CD14-positive monocyte (primary cell): Measurements from ENCODE around the gene TBC1D7. TPM values are rescaled to one million over a fixed set of nuclear protein-coding genes. Genes with fewer than 3 reads are reported as not detected.

Source experiments
- DNase-seq, 3 donors: peaks; one replicate each; pipeline ENCODE4 v3.0.0-alpha.2; 2011 to 2022
- H2AFZ ChIP-seq: 2 replicates; pipeline ENCODE4 v1.6.0; 2012; ENCODE audit warnings: mild to moderate bottlenecking, low read depth, low read length, inconsistent platforms; ENCODE audit not compliant: insufficient read depth, poor library complexity, severe bottlenecking
- H3K27ac ChIP-seq, 2 donors: 1 replicate in 1 of 2; 2 replicates in 1 of 2; pipeline ENCODE4 v1.5.1; 2012 to 2013; ENCODE audit warnings: low read length in 2 of 2, control low read depth in 1 of 2, inconsistent platforms in 1 of 2, low read depth in 1 of 2, mild to moderate bottlenecking in 1 of 2
- H3K27me3 ChIP-seq, 2 donors: one replicate each; pipeline versions ENCODE4 v1.6.0 to v1.6.1; 2011 to 2013; ENCODE audit warnings: low read length in 2 of 2; ENCODE audit not compliant: control insufficient read depth in 2 of 2, insufficient read depth in 2 of 2
- H3K36me3 ChIP-seq, 2 donors: replicated peaks in 1 of 2; 1 replicate in 1 of 2; 2 replicates in 1 of 2; pipeline versions ENCODE4 v1.5.1 to v1.6.1; 2012 to 2013; ENCODE audit warnings: low read length in 2 of 2, control low read depth in 1 of 2, inconsistent platforms in 1 of 2, mild to moderate bottlenecking in 1 of 2; ENCODE audit not compliant: insufficient read depth in 2 of 2, control insufficient read depth in 1 of 2
- H3K4me1 ChIP-seq, 2 donors: 1 replicate in 1 of 2; 2 replicates in 1 of 2; pipeline versions ENCODE4 v1.5.1 to v1.6.1; 2012 to 2013; ENCODE audit warnings: low read length in 2 of 2, control low read depth in 1 of 2, inconsistent platforms in 1 of 2, mild to moderate bottlenecking in 1 of 2, moderate library complexity in 1 of 2; ENCODE audit not compliant: insufficient read depth in 2 of 2, control insufficient read depth in 1 of 2
- H3K4me2 ChIP-seq: replicated peaks from 2 replicates; pipeline ENCODE3; 2012; ENCODE audit warnings: low read length, moderate library complexity, mild to moderate bottlenecking; ENCODE audit not compliant: poor library complexity, severe bottlenecking; ENCODE audit errors: extremely low read depth
- H3K4me3 ChIP-seq, 3 experiments: fragments of 200-600 bp in 1 of 3; sonication (generic) in 1 of 3; replicated peaks in 1 of 3; 1 replicate in 2 of 3; 2 replicates in 1 of 3; pipeline ENCODE4 v1.5.1; 2011 to 2013; ENCODE audit warnings: low read length in 3 of 3, mild to moderate bottlenecking in 3 of 3, control low read depth in 2 of 3, low read depth in 2 of 3, inconsistent platforms in 1 of 3, moderate library complexity in 1 of 3
- H3K79me2 ChIP-seq: 2 replicates; pipeline ENCODE4 v1.6.0; 2012; ENCODE audit warnings: mild to moderate bottlenecking, control low read depth, inconsistent platforms, low read length, moderate library complexity; ENCODE audit not compliant: insufficient read depth
- H3K9ac ChIP-seq: 2 replicates; pipeline ENCODE4 v1.6.0; 2017; ENCODE audit warnings: low read length, mild to moderate bottlenecking; ENCODE audit not compliant: insufficient read depth, poor library complexity, severe bottlenecking
- H3K9me3 ChIP-seq, 2 donors: replicated peaks in 1 of 2; 1 replicate in 1 of 2; 2 replicates in 1 of 2; pipeline versions ENCODE4 v1.5.1 to v1.6.1; 2012 to 2013; ENCODE audit warnings: low read length in 2 of 2, control low read depth in 1 of 2; ENCODE audit not compliant: control insufficient read depth in 1 of 2, insufficient read depth in 1 of 2
- H4K20me1 ChIP-seq: 2 replicates; pipeline ENCODE4 v1.6.0; 2012; ENCODE audit warnings: mild to moderate bottlenecking, low read length, control low read depth, moderate library complexity; ENCODE audit not compliant: insufficient read depth
- H3K27ac Mint-ChIP-seq, 7 donors: one replicate each; pipeline ENCODE4 v1.8.0; 2020; ENCODE audit warnings: mild to moderate bottlenecking in 7 of 7, mixed read lengths in 7 of 7, moderate library complexity in 6 of 7, inconsistent platforms in 2 of 7
- H3K27me3 Mint-ChIP-seq, 3 donors: one replicate each; pipeline ENCODE4 v1.8.0; 2021 to 2022; ENCODE audit warnings: low read depth in 3 of 3, mild to moderate bottlenecking in 3 of 3, mixed read lengths in 3 of 3, moderate library complexity in 3 of 3, inconsistent platforms in 1 of 3
- H3K36me3 Mint-ChIP-seq, 2 donors: one replicate each; pipeline ENCODE4 v1.8.0; 2020; ENCODE audit warnings: mixed read lengths in 2 of 2, inconsistent platforms in 1 of 2, mild to moderate bottlenecking in 1 of 2
- H3K4me1 Mint-ChIP-seq: one replicate; pipeline ENCODE4 v1.8.0; 2020; ENCODE audit warnings: mild to moderate bottlenecking, mixed read lengths
- H3K4me3 Mint-ChIP-seq, 2 donors: one replicate each; pipeline ENCODE4 v1.8.0; 2020; ENCODE audit warnings: mild to moderate bottlenecking in 2 of 2, mixed read lengths in 2 of 2, moderate library complexity in 1 of 2
- H3K9me3 Mint-ChIP-seq, 7 donors: one replicate each; pipeline ENCODE4 v1.8.0; 2020 to 2022; ENCODE audit warnings: mixed read lengths in 7 of 7, mild to moderate bottlenecking in 6 of 7, moderate library complexity in 6 of 7, inconsistent platforms in 2 of 7
- CTCF ChIP-seq: fragments of 200-600 bp; IDR thresholded peaks from one replicate; pipeline ENCODE4 v1.8.0; 2022; ENCODE audit warnings: antibody characterized with exemption, mild to moderate bottlenecking
- WGBS: methylation state at CpG from one replicate; pipeline ENCODE4 v1.1.5; 2013; ENCODE audit warnings: missing lambda C conversion rate; ENCODE audit not compliant: insufficient coverage; 5-methylcytosine and 5-hydroxymethylcytosine counted together
- intact Hi-C, 2 donors: fragments of 100-400 bp; cut with micrococcal nuclease; formaldehyde crosslinking; loops; one replicate each; pipeline versions ENCODE4 v1.15.0 to v1.15.1; 2023
- polyA plus RNA-seq, 3 donors: library from polyadenylated mRNA; depleted of rRNA in 1 of 3; unstranded in 2 of 3; stranded (reverse) in 1 of 3; fragments of 300-500 nt in 2 of 3; fragments of >200 nt in 1 of 3; fragmentation: Illumina TruSeq in 2 of 3; gene quantifications; 1 replicate in 2 of 3; 2 replicates in 1 of 3; pipeline ENCODE4 v1.2.3, GENCODE V29; 2012 to 2021

Gene TBC1D7
- polyA plus RNA-seq, 3 donors, result 12.2 to 34.3 (median 34.3) TPM

- peak overlapping the region; percentile 92 to 99 (median 99) for H3K27ac Mint-ChIP-seq
- peak; percentile 71 to 91 (median 77) for DNase-seq
- Histone ChIP-seq H4K20me1 (no peaks in the 10 kb centered on the region), H3K27ac (peak overlapping the region; percentile 80 to 92), H3K9me3 (no peaks in the 10 kb centered on the region), H3K27me3 (no peaks in the 10 kb centered on the region), H3K9ac (peak overlapping the region; percentile 76), H3K4me2 (peak overlapping the region; percentile 86), H3K4me3 (peak overlapping the region; percentile 46 to 100 (median 74)), H3K4me1 (peaks cover 59 to 63% of the 10 kb centered on the region in 2 donors), H2AFZ (no peak overlapping the region), H3K79me2 (peaks cover 65% of the 10 kb centered on the region), H3K36me3 (peaks cover 4 to 13% of the 10 kb centered on the region in 2 donors)
- H3K4me1 Mint-ChIP-seq, result peaks cover 67% of the 10 kb centered on the region
- peaks cover 0 to 2% (median 0%) of the 10 kb centered on the region in 3 donors for H3K27me3 Mint-ChIP-seq
- WGBS, result 3% methylated on average over 6 of the region's 21 CpGs
- H3K9me3 Mint-ChIP-seq, result peaks cover 0 to 2% (median 0%) of the 10 kb centered on the region in 7 donors
- H3K4me3 Mint-ChIP-seq, result peak overlapping the region; percentile 93 to 94
- peaks cover 19 to 24% of the 10 kb centered on the region in 2 donors for H3K36me3 Mint-ChIP-seq
- intact Hi-C loops, result loop anchor here (2.0 to 5.0 kb wide), 2 partner anchors 29 to 53 kb away; partner anchors contain the start of gene TBC1D7 (in 1 of the 2)
- TF ChIP-seq CTCF, result no peak
These were observed 54.2 kb downstream of the TBC1D7 start for GRCh38 chr6:13273931-13274706.

GRCh38 chr6:13273202-13273930, 55.0 kb downstream of the TBC1D7 start:
- peaks cover 16 to 17% of the 10 kb centered on the region in 2 donors for H3K36me3 Mint-ChIP-seq
- peaks cover 0 to 2% (median 0%) of the 10 kb centered on the region in 7 donors for H3K9me3 Mint-ChIP-seq
- peak overlapping the region; percentile 76 for H3K9ac ChIP-seq
- no peaks in the 10 kb centered on the region for H3K9me3 ChIP-seq
- peaks cover 2 to 10% of the 10 kb centered on the region in 2 donors for H3K36me3 ChIP-seq
- intact Hi-C loops, result loop anchor here (2.0 to 5.0 kb wide), 2 partner anchors 29 to 54 kb away; partner anchors contain the start of gene TBC1D7 (in 1 of the 2)
- no peak for TF ChIP-seq CTCF
- no peaks in the 10 kb centered on the region for H4K20me1 ChIP-seq
- H3K4me3 ChIP-seq, result peak overlapping the region; percentile 46 to 100 (median 74)
- H3K4me2 ChIP-seq, result peak overlapping the region; percentile 86
- peaks cover 64 to 71% of the 10 kb centered on the region in 2 donors for H3K4me1 ChIP-seq
- peaks cover 73% of the 10 kb centered on the region for H3K4me1 Mint-ChIP-seq
- H2AFZ ChIP-seq, result no peak overlapping the region
- peaks cover 60% of the 10 kb centered on the region for H3K79me2 ChIP-seq
- no peaks in the 10 kb centered on the region for H3K27me3 ChIP-seq
- peak overlapping the region; percentile 93 to 94 for H3K4me3 Mint-ChIP-seq
- peaks cover 0 to 2% (median 0%) of the 10 kb centered on the region in 3 donors for H3K27me3 Mint-ChIP-seq
- DNase-seq, result peak; percentile 37 to 55 (median 44)
- H3K27ac Mint-ChIP-seq, result peak overlapping the region; percentile 97 to 99 (median 99)
- peak overlapping the region; percentile 84 to 92 for H3K27ac ChIP-seq
- WGBS, result no CpG with 5 or more reads among the region's 10 CpGs
